HG03159 (cell line): Measurements from ENCODE around the gene IRAG1.

ENCODE experiments used
- ATAC-seq: cut with Tn5 transposase; IDR thresholded peaks from one replicate; pipeline ENCODE4 v1.9.1; 2021; ENCODE audit warnings: mild to moderate bottlenecking, moderate library complexity; ENCODE audit not compliant: unreplicated experiment

Gene IRAG1

GRCh38 chr11:10669258-10670033 is 24.1 kb downstream of the IRAG1 start:
- ATAC-seq: no peak

- ATAC-seq: no peak
Measured at GRCh38 chr11:10667521-10667885, 26.1 kb downstream of the IRAG1 start.

- no peak for ATAC-seq
Measured at GRCh38 chr11:10666556-10667520, 26.7 kb downstream of the IRAG1 start.

GRCh38 chr11:10664496-10664895 is 29.1 kb downstream of the IRAG1 start:
- no peak for ATAC-seq

- ATAC-seq: no peak
Measured at GRCh38 chr11:10663990-10664389, 29.6 kb downstream of the IRAG1 start.

- no peak for ATAC-seq
Measured at GRCh38 chr11:10663365-10663764, 30.2 kb downstream of the IRAG1 start.

- no peak for ATAC-seq
Measured at GRCh38 chr11:10660323-10660722, 33.2 kb downstream of the IRAG1 start.

- ATAC-seq: no peak
Measured at GRCh38 chr11:10659339-10660216, 34.0 kb downstream of the IRAG1 start.

- no peak for ATAC-seq
Measured at GRCh38 chr11:10658621-10659338, 34.8 kb downstream of the IRAG1 start.

GRCh38 chr11:10657308-10658271 is 36.0 kb downstream of the IRAG1 start:
- ATAC-seq: no peak

- no peak for ATAC-seq
Measured at GRCh38 chr11:10655943-10656576, 37.5 kb downstream of the IRAG1 start.

- ATAC-seq: no peak
Measured at GRCh38 chr11:10655227-10655626, 38.3 kb downstream of the IRAG1 start.

- ATAC-seq: no peak
Measured at GRCh38 chr11:10654811-10655150, 38.8 kb downstream of the IRAG1 start.

GRCh38 chr11:10653946-10654810 is 39.4 kb downstream of the IRAG1 start:
- peak; percentile 46 for ATAC-seq

- no peak for ATAC-seq
Measured at GRCh38 chr11:10653261-10653660, 40.3 kb downstream of the IRAG1 start.

- no peak for ATAC-seq
Measured at GRCh38 chr11:10651656-10652361, 41.7 kb downstream of the IRAG1 start.

- ATAC-seq: no peak
Measured at GRCh38 chr11:10650630-10651029, 42.9 kb downstream of the IRAG1 start.
